ENCODE results near the gene SFRP4. TPM values are rescaled to one million over a fixed set of nuclear protein-coding genes. Genes with fewer than 3 reads are reported as not detected.
A peak's percentile ranks its signal among the peaks of the same experiment; 100 is the strongest.

The SFRP4 gene
- polyA plus RNA-seq (2013, experiment 1 of 2) = 0.07 TPM
- 0.04 TPM for polyA plus RNA-seq (2013, experiment 2 of 2)

DNA sequence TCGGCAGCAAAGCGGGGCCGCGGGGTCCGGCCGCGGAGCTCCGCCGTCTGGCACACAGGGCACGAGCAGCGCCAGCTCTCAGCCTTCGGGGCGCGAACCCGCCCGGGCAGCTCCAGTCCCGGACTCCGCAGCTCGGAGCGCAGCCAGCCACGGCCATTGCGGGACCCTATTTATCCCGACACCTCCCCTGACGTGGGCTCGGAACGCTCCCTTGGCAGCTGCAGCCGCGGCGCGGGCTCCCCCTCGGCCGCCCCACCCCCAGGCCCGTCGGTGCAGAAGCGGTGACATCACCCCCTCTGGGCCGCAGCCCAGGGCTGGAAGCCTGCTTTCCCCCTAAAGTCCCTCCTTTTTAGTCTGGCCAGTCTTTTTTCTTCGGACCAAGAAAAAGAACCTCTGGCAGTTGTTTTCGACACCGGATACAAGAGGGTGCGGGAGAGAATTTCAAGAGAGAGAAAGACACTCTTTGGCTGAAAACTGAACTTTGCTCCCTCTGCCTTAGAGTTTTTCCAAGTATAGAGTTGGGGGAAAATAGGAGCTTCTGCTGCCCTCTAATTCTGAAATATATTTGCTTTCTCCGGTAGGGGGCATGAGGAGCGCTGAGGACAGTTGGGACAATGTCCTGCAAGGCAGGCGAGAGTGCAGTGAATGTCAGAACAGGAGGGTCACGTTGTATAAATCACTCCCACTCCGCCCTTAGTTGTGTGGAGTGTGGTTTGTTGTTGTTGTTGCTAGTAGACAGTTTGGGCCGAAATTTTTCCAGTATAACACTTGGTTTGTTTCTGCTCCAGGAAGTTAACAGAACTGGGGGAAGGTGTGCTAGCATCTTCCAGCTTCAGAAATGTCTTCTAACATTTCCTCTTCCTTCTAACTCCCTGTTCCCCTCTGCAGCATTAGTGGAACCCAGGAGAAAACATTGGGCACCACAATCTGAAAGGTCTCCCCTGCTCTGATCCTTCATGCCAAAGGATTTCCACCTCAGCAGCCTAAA, at the start of gene SFRP4:
SFRP4 (minus strand) TSS at position 145 of the 988 bp plus-strand sequence. CDS start 280 bp downstream, outside the sequence.
- Histone ChIP-seq H3K4me1 (ENCODE audit: control insufficient read depth in 2 of 2, insufficient read depth in 1 of 2, low read depth in 1 of 2, low read length in 2 of 2) (peaks cover 0 to 8% of the 10 kb centered on the region in 2 donors), H2BK12ac (ENCODE audit: low read length) (no peak within 1 kb of the TSS), H2AK5ac (ENCODE audit: low read depth, low read length) (peak within 1 kb of the TSS; percentile 72), H4K91ac (ENCODE audit: low read depth, low read length, poor library complexity) (no peak within 1 kb of the TSS), H2BK5ac (ENCODE audit: low read length) (peak within 1 kb of the TSS; percentile 68), H3K4ac (ENCODE audit: low read length) (no peak within 1 kb of the TSS), H2AFZ (ENCODE audit: low read length) (peak within 1 kb of the TSS; percentile 96), H3K23ac (ENCODE audit: low read depth, low read length, poor library complexity) (peak within 1 kb of the TSS; percentile 89), H3K4me2 (ENCODE audit: insufficient read depth, low read length, poor library complexity, severe bottlenecking) (peak within 1 kb of the TSS; percentile 89), H3K14ac (ENCODE audit: low read length) (peak within 1 kb of the TSS; percentile 97), H2BK120ac (ENCODE audit: low read depth, low read length) (peak within 1 kb of the TSS; percentile 58), H3K36me3 (replicated peaks in 1 of 2; ENCODE audit: control insufficient read depth in 2 of 2, insufficient read depth in 2 of 2, low read length in 2 of 2) (no peaks in the 10 kb centered on the region), H3K18ac (ENCODE audit: low read length) (peak within 1 kb of the TSS; percentile 86), H2BK15ac (ENCODE audit: low read length) (peak within 1 kb of the TSS; percentile 61), H3K9ac (ENCODE audit: low read depth, low read length, poor library complexity) (peak within 1 kb of the TSS; percentile 83), H3K27ac (replicated peaks; ENCODE audit: low read length) (no peak within 1 kb of the TSS), H3K9me3 (replicated peaks in 1 of 2; ENCODE audit: control insufficient read depth in 2 of 2, insufficient read depth in 1 of 2, low read depth in 1 of 2, low read length in 2 of 2) (peaks cover 0 to 4% of the 10 kb centered on the region in 2 donors), H3K79me1 (ENCODE audit: low read depth, low read length) (no peaks in the 10 kb centered on the region), H4K8ac (ENCODE audit: low read depth, low read length) (no peak within 1 kb of the TSS), H3K4me3 (ENCODE audit: low read length in 2 of 2) (peak within 1 kb of the TSS; percentile 33 to 79), H3K27me3 (ENCODE audit: control insufficient read depth in 3 of 3, insufficient read depth in 3 of 3, low read depth in 1 of 3, low read length in 3 of 3) (peaks cover 6 to 96% (median 35%) of the 10 kb centered on the region in 3 experiments)
- no CpG with 5 or more reads among the region's 46 CpGs for WGBS, 2 donors (ENCODE audit: extremely low coverage in 2 of 2, insufficient read length in 2 of 2, insufficient replicate concordance in 1 of 2)
- DNase-seq (ENCODE audit: low spot score) = peak; percentile 56

DNA sequence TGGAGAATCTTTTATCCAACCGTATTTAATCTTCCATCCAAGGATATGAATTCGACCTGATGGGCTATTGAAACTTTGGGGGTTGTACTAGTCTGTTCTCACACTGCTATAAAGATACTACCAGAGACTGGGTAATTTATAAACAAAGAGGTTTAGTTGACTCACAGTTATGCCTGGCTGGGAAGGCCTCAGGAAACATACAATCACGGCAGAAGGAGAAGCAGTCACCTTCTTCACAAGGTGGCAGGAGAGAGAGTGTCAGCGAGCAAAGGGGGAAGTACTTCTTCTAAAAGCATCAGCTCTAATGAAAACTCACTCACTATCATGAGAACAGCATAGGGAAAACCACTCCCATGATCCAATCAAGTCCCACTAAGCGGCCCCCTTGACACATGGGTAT, 47.6 kb upstream of the SFRP4 start:
- no peaks in the 10 kb centered on the region for H3K27me3 ChIP-seq (ENCODE audit: control insufficient read depth in 3 of 3, insufficient read depth in 3 of 3, low read depth in 1 of 3, low read length in 3 of 3)
- H4K91ac ChIP-seq (ENCODE audit: low read depth, low read length, poor library complexity) = no peak overlapping the region
- no peak overlapping the region for H3K14ac ChIP-seq (ENCODE audit: low read length)
- H3K4me3 ChIP-seq (ENCODE audit: low read length in 2 of 2) = no peak overlapping the region
- no peaks in the 10 kb centered on the region for H3K4me1 ChIP-seq (ENCODE audit: control insufficient read depth in 2 of 2, insufficient read depth in 1 of 2, low read depth in 1 of 2, low read length in 2 of 2)
- no peak overlapping the region for H2BK120ac ChIP-seq (ENCODE audit: low read depth, low read length)
- H3K4ac ChIP-seq (ENCODE audit: low read length) = no peak overlapping the region
- H3K9ac ChIP-seq (ENCODE audit: low read depth, low read length, poor library complexity) = no peak overlapping the region
- no peak overlapping the region for H3K23ac ChIP-seq (ENCODE audit: low read depth, low read length, poor library complexity)
- H3K27ac ChIP-seq (replicated peaks; ENCODE audit: low read length) = no peak overlapping the region
- H3K79me1 ChIP-seq (ENCODE audit: low read depth, low read length) = no peaks in the 10 kb centered on the region
- H3K36me3 ChIP-seq (replicated peaks in 1 of 2; ENCODE audit: control insufficient read depth in 2 of 2, insufficient read depth in 2 of 2, low read length in 2 of 2) = no peaks in the 10 kb centered on the region
- H2BK12ac ChIP-seq (ENCODE audit: low read length) = no peak overlapping the region
- WGBS, 2 donors (ENCODE audit: extremely low coverage in 2 of 2, insufficient read length in 2 of 2, insufficient replicate concordance in 1 of 2) = no CpG with 5 or more reads among the region's 5 CpGs
- H3K4me2 ChIP-seq (ENCODE audit: insufficient read depth, low read length, poor library complexity, severe bottlenecking) = no peak overlapping the region
- no peak overlapping the region for H2AFZ ChIP-seq (ENCODE audit: low read length)
- no peak overlapping the region for H2AK5ac ChIP-seq (ENCODE audit: low read depth, low read length)
- H3K18ac ChIP-seq (ENCODE audit: low read length) = no peak overlapping the region
- no peaks in the 10 kb centered on the region for H3K9me3 ChIP-seq (replicated peaks in 1 of 2; ENCODE audit: control insufficient read depth in 2 of 2, insufficient read depth in 1 of 2, low read depth in 1 of 2, low read length in 2 of 2)
- H2BK15ac ChIP-seq (ENCODE audit: low read length) = no peak overlapping the region
- H4K8ac ChIP-seq (ENCODE audit: low read depth, low read length) = no peak overlapping the region
- H2BK5ac ChIP-seq (ENCODE audit: low read length) = no peak overlapping the region
- DNase-seq (ENCODE audit: low spot score) = no peak

DNA sequence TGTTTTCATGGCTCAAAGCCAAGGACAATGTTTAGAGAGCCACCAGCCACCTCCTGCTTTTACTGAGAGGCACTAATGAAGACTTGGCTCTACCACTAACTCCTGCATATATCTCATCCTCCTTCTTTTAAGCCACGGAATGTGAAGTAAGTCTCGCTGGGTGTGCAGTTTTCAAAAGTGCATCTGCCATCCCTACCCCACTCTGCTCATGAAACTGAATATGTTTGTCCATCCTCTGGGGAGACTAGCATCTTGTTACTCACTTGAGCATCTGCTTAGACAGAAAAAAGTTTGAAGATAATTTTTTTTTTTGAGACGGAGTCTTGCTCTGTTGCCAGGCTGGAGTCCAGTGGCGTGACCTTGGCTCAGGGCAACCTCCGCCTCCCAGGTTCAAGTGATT, 44.6 kb upstream of the SFRP4 start:
- no peaks in the 10 kb centered on the region for H3K9me3 ChIP-seq (replicated peaks in 1 of 2; ENCODE audit: control insufficient read depth in 2 of 2, insufficient read depth in 1 of 2, low read depth in 1 of 2, low read length in 2 of 2)
- H3K36me3 ChIP-seq (replicated peaks in 1 of 2; ENCODE audit: control insufficient read depth in 2 of 2, insufficient read depth in 2 of 2, low read length in 2 of 2) = no peaks in the 10 kb centered on the region
- no peak overlapping the region for H3K4me3 ChIP-seq (ENCODE audit: low read length in 2 of 2)
- H3K79me1 ChIP-seq (ENCODE audit: low read depth, low read length) = no peaks in the 10 kb centered on the region
- H2BK15ac ChIP-seq (ENCODE audit: low read length) = no peak overlapping the region
- H3K23ac ChIP-seq (ENCODE audit: low read depth, low read length, poor library complexity) = no peak overlapping the region
- no peak overlapping the region for H3K4ac ChIP-seq (ENCODE audit: low read length)
- no peak overlapping the region for H4K8ac ChIP-seq (ENCODE audit: low read depth, low read length)
- no peak overlapping the region for H3K9ac ChIP-seq (ENCODE audit: low read depth, low read length, poor library complexity)
- H3K4me1 ChIP-seq (ENCODE audit: control insufficient read depth in 2 of 2, insufficient read depth in 1 of 2, low read depth in 1 of 2, low read length in 2 of 2) = no peaks in the 10 kb centered on the region
- no peak overlapping the region for H2AK5ac ChIP-seq (ENCODE audit: low read depth, low read length)
- H3K27me3 ChIP-seq (ENCODE audit: control insufficient read depth in 3 of 3, insufficient read depth in 3 of 3, low read depth in 1 of 3, low read length in 3 of 3) = no peaks in the 10 kb centered on the region
- H2AFZ ChIP-seq (ENCODE audit: low read length) = no peak overlapping the region
- H3K18ac ChIP-seq (ENCODE audit: low read length) = no peak overlapping the region
- no peak overlapping the region for H4K91ac ChIP-seq (ENCODE audit: low read depth, low read length, poor library complexity)
- no peak overlapping the region for H2BK12ac ChIP-seq (ENCODE audit: low read length)
- DNase-seq (ENCODE audit: low spot score) = no peak
- no CpG with 5 or more reads among the region's 5 CpGs for WGBS, 2 donors (ENCODE audit: extremely low coverage in 2 of 2, insufficient read length in 2 of 2, insufficient replicate concordance in 1 of 2)
- no peak overlapping the region for H3K27ac ChIP-seq (replicated peaks; ENCODE audit: low read length)
- H3K14ac ChIP-seq (ENCODE audit: low read length) = no peak overlapping the region
- H2BK5ac ChIP-seq (ENCODE audit: low read length) = no peak overlapping the region
- H2BK120ac ChIP-seq (ENCODE audit: low read depth, low read length) = no peak overlapping the region
- no peak overlapping the region for H3K4me2 ChIP-seq (ENCODE audit: insufficient read depth, low read length, poor library complexity, severe bottlenecking)

DNA sequence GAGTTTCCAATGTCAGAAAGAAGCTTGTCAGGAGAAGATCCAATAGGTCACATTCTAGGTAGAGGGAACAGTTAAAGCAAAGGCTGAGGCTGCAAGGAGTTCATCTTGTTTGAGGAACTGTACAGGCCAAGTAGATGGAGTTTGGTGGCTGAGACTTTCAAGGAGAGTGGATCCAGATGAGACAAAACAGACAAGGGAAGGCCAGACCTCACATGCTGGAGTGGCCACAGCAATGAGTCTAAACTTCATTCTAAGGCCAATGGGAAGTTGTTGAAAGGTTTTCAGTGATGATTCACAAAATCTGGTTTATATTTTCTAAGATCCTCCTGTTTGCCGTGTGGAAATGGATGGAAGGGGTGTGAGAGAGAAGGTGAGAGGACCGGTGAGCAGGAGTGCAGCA, 43.9 kb upstream of the SFRP4 start:
- Histone ChIP-seq H2BK120ac (ENCODE audit: low read depth, low read length) (no peak overlapping the region), H3K9ac (ENCODE audit: low read depth, low read length, poor library complexity) (no peak overlapping the region), H2AFZ (ENCODE audit: low read length) (no peak overlapping the region), H4K91ac (ENCODE audit: low read depth, low read length, poor library complexity) (no peak overlapping the region), H3K4me1 (ENCODE audit: control insufficient read depth in 2 of 2, insufficient read depth in 1 of 2, low read depth in 1 of 2, low read length in 2 of 2) (no peaks in the 10 kb centered on the region), H2BK5ac (ENCODE audit: low read length) (no peak overlapping the region), H2BK15ac (ENCODE audit: low read length) (no peak overlapping the region), H3K79me1 (ENCODE audit: low read depth, low read length) (no peaks in the 10 kb centered on the region), H2BK12ac (ENCODE audit: low read length) (no peak overlapping the region), H3K9me3 (replicated peaks in 1 of 2; ENCODE audit: control insufficient read depth in 2 of 2, insufficient read depth in 1 of 2, low read depth in 1 of 2, low read length in 2 of 2) (no peaks in the 10 kb centered on the region), H3K23ac (ENCODE audit: low read depth, low read length, poor library complexity) (no peak overlapping the region), H3K4me2 (ENCODE audit: insufficient read depth, low read length, poor library complexity, severe bottlenecking) (no peak overlapping the region), H3K27ac (replicated peaks; ENCODE audit: low read length) (no peak overlapping the region), H3K36me3 (replicated peaks in 1 of 2; ENCODE audit: control insufficient read depth in 2 of 2, insufficient read depth in 2 of 2, low read length in 2 of 2) (no peaks in the 10 kb centered on the region), H3K27me3 (ENCODE audit: control insufficient read depth in 3 of 3, insufficient read depth in 3 of 3, low read depth in 1 of 3, low read length in 3 of 3) (no peaks in the 10 kb centered on the region), H4K8ac (ENCODE audit: low read depth, low read length) (no peak overlapping the region), H3K18ac (ENCODE audit: low read length) (no peak overlapping the region), H3K4me3 (ENCODE audit: low read length in 2 of 2) (no peak overlapping the region), H3K14ac (ENCODE audit: low read length) (no peak overlapping the region), H3K4ac (ENCODE audit: low read length) (no peak overlapping the region), H2AK5ac (ENCODE audit: low read depth, low read length) (no peak overlapping the region)
- WGBS, 2 donors (ENCODE audit: extremely low coverage in 2 of 2, insufficient read length in 2 of 2, insufficient replicate concordance in 1 of 2) = no CpG with 5 or more reads among the region's 2 CpGs
- no peak for DNase-seq (ENCODE audit: low spot score)
